HepG2 (cell line): ENCODE measurements around the gene CBFA2T2. TPM values are rescaled to one million over a fixed set of nuclear protein-coding genes. Genes with fewer than 3 reads are reported as not detected.

Experiments used
- ARID3A ChIP-seq: IDR thresholded peaks from 2 replicates; pipeline ENCODE4 v1.6.1; 2012; ENCODE audit warnings: low read depth, low read length, improper control_type of control experiment
- ATF3 ChIP-seq: sonication (generic); formaldehyde crosslinking; IDR thresholded peaks from 2 replicates; pipeline ENCODE4 v1.4.0; 2020; ENCODE audit warnings: missing genetic modification reagents
- BRF2 ChIP-seq: sonication (generic); formaldehyde crosslinking; IDR thresholded peaks from 2 replicates; pipeline ENCODE4 v1.8.1; 2022; ENCODE audit warnings: mild to moderate bottlenecking, missing genetic modification reagents
- HDAC2 ChIP-seq: sonication (generic); formaldehyde crosslinking; IDR thresholded peaks from 2 replicates; pipeline ENCODE4 v1.4.0; 2020; ENCODE audit warnings: missing genetic modification reagents
- MTERF4 ChIP-seq: sonication (generic); formaldehyde crosslinking; IDR thresholded peaks from 2 replicates; pipeline ENCODE4 v1.8.0; 2023; ENCODE audit warnings: mild to moderate bottlenecking, missing genetic modification reagents
- PCBP2 ChIP-seq: fragments of 200-400 bp; formaldehyde crosslinking; optimal IDR thresholded peaks from 2 replicates; pipeline ENCODE3; 2018; ENCODE audit warnings: low read length, low read depth; ENCODE audit not compliant: poor library complexity, severe bottlenecking
- POLR2A ChIP-seq, 2 experiments: IDR thresholded peaks; 2 replicates each; pipeline ENCODE4 v1.6.1; 2011; ENCODE audit warnings: low read depth in 2 of 2, low read length in 2 of 2, mild to moderate bottlenecking in 1 of 2, moderate library complexity in 1 of 2; ENCODE audit not compliant: insufficient read depth in 1 of 2
- ZBTB33 ChIP-seq: sonication (generic); formaldehyde crosslinking; IDR thresholded peaks from 2 replicates; pipeline ENCODE4 v1.4.0; 2020; ENCODE audit warnings: missing genetic modification reagents
- ZBTB7A ChIP-seq: sonication (generic); formaldehyde crosslinking; IDR thresholded peaks from 2 replicates; pipeline ENCODE4 v1.8.0; 2022; ENCODE audit warnings: mild to moderate bottlenecking, missing genetic modification reagents
- ZFP36 ChIP-seq: fragments of 150-350 bp; IDR thresholded peaks from 2 replicates; pipeline ENCODE4 v1.6.1; 2018; ENCODE audit warnings: borderline replicate concordance, low read length, low read depth; ENCODE audit not compliant: partially characterized antibody
- ZHX2 ChIP-seq, 2 experiments: sonication (generic) in 1 of 2; formaldehyde crosslinking in 1 of 2; IDR thresholded peaks; 2 replicates each; pipeline versions ENCODE4 v1.6.1 to v1.9.0; 2014 to 2022; ENCODE audit warnings: antibody characterized with exemption in 1 of 2, borderline replicate concordance in 1 of 2, inconsistent platforms in 1 of 2, low read depth in 1 of 2, missing genetic modification reagents in 1 of 2
- ZKSCAN1 ChIP-seq: fragments of 150-350 bp; IDR thresholded peaks from 2 replicates; pipeline ENCODE4 v1.6.1; 2014; ENCODE audit warnings: low read length
- ZNF350 ChIP-seq: sonication (generic); formaldehyde crosslinking; IDR thresholded peaks from 2 replicates; pipeline ENCODE4 v1.4.0; 2020; ENCODE audit warnings: mild to moderate bottlenecking, low read depth, missing genetic modification reagents, borderline replicate concordance
- ZNF746 ChIP-seq: sonication (generic); formaldehyde crosslinking; IDR thresholded peaks from 2 replicates; pipeline ENCODE4 v1.8.0; 2022; ENCODE audit warnings: mild to moderate bottlenecking, missing genetic modification reagents
- ZNF891 ChIP-seq: sonication (generic); formaldehyde crosslinking; IDR thresholded peaks from 2 replicates; pipeline ENCODE4 v1.5.0; 2020; ENCODE audit warnings: mild to moderate bottlenecking, missing genetic modification reagents
- ZSCAN25 ChIP-seq: sonication (generic); formaldehyde crosslinking; IDR thresholded peaks from 2 replicates; pipeline ENCODE4 v1.8.0; 2022; ENCODE audit warnings: mild to moderate bottlenecking, missing genetic modification reagents
- polyA plus RNA-seq, 8 experiments: library from polyadenylated mRNA; depleted of rRNA in 3 of 8; stranded (reverse) in 7 of 8; unstranded in 1 of 8; fragments of >200 nt; fragmentation: Illumina TruSeq in 4 of 8; extraction: Trizol in 4 of 8; gene quantifications; 2 replicates each; pipeline versions ENCODE4 v1.2.1 to v1.2.3, GENCODE V29; 2011 to 2016; ENCODE audit warnings: low read depth in 4 of 8, missing spikeins in 1 of 8, mixed read lengths in 1 of 8; ENCODE audit not compliant: insufficient read depth in 1 of 8
- total RNA-seq, 5 experiments: library from RNA; depleted of rRNA; stranded (reverse); fragments of >200 nt; fragmentation: Illumina TruSeq; extraction: Trizol; gene quantifications; 2 replicates each; pipeline ENCODE4 v1.2.3, GENCODE V29; 2016; ENCODE audit warnings: low read depth in 1 of 5

Gene CBFA2T2
- total and polyA plus RNA-seq, 2 of the 13 experiments (the other 11 are each of a cell fraction or from before 2014, with no cell fraction given): 6.3 to 21.2 TPM

GRCh38 chr20:33664762-33665144 is 174.9 kb downstream of the CBFA2T2 start (continued):
- 0 out of 2 replicates have a peak, but pooled peaks have one; percentile 31 for TF ChIP-seq ZNF891 (CRISPR knock-in tag)
- TF ChIP-seq HDAC2 (CRISPR knock-in tag): no peak
- no peak for TF ChIP-seq PCBP2
- no peak for TF ChIP-seq ZKSCAN1
- no peak for TF ChIP-seq ZNF746
- TF ChIP-seq MTERF4 (CRISPR knock-in tag): 0 out of 2 replicates have a peak, but pooled peaks have one; percentile 57
- no peak for TF ChIP-seq ZFP36
- TF ChIP-seq ZBTB7A (CRISPR knock-in tag): no peak
- TF ChIP-seq ZNF350: 0 out of 2 replicates have a peak, but pooled peaks have one; percentile 0
- no peak for TF ChIP-seq ARID3A
- 0 out of 2 replicates have a peak, but pooled peaks have one; percentile 7 for TF ChIP-seq ZBTB33 (CRISPR knock-in tag)
- TF ChIP-seq POLR2A (IDR thresholded peaks at IDR 0.05; ENCODE audit: insufficient read depth in 1 of 2, low read depth in 2 of 2, low read length in 2 of 2): peak in 1 of 2 experiments; percentile 50; a peak in 1 of 4 replicates
- TF ChIP-seq ZHX2 (IDR thresholded peaks at IDR 0.05; ENCODE audit: low read depth): no peak
- no peak for TF ChIP-seq ZHX2 (CRISPR knock-in tag; IDR thresholded peaks at IDR 0.05; ENCODE audit: borderline replicate concordance)
- no peak for TF ChIP-seq ATF3 (CRISPR knock-in tag)
- no peak for TF ChIP-seq ZSCAN25 (CRISPR knock-in tag)
- TF ChIP-seq BRF2 (CRISPR knock-in tag): peak; percentile 36; the same call in 1 of the 2 replicates
